Measurements from ENCODE around the gene OCIAD2.

GRCh38 chr4:48931459-48931858 is 24.9 kb upstream of the OCIAD2 start:
- no peak for TF ChIP-seq NR1H2 (CRISPR knock-in tag; IDR thresholded peaks at IDR 0.05)
- TF ChIP-seq CTCF (IDR thresholded peaks at IDR 0.05), result no peak
- no peak for TF ChIP-seq NFE2L1 (CRISPR knock-in tag; IDR thresholded peaks at IDR 0.05)
- no peak for TF ChIP-seq MYBL2 (CRISPR knock-in tag; IDR thresholded peaks at IDR 0.05)
